Choroid plexus epithelial cell (primary cell): ENCODE data around the gene BCAR3.

Source experiments
- DNase-seq: peaks from one replicate; pipeline ENCODE4 v3.0.0-alpha.2; 2010; ENCODE audit warnings: low read depth
- H3K4me3 ChIP-seq: 2 replicates; pipeline ENCODE4 v1.5.1; 2011; ENCODE audit warnings: low read depth, mild to moderate bottlenecking, control low read depth, low read length, moderate library complexity
- TF ChIP-seq, protein P1 (sequence below): conservative IDR thresholded peaks from 2 replicates; pipeline ENCODE4 v1.5.1; 2011; ENCODE audit warnings: low read depth, mild to moderate bottlenecking, control low read depth, inconsistent platforms, low read length, moderate library complexity

Gene BCAR3

DNA sequence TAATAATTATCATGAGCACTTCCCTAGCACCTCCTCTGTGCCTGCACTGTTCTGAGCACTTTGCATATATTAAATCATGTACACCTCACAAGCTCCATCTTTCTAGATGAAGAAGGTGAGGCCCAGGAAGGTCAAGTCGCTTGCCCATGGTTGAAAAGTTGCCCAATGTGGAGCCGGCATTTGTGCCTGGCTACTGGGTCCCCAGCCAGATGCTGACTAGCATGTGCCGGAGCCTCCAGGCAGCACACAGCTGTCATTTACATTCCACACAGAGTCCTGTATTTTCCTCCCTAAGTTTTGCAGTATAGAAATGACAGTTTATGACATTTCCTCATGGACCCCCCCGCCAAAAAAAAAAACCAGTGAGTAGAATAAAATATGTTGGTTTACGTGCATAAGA, 94.3 kb downstream of the BCAR3 start:
- TF ChIP-seq, protein P1, sequence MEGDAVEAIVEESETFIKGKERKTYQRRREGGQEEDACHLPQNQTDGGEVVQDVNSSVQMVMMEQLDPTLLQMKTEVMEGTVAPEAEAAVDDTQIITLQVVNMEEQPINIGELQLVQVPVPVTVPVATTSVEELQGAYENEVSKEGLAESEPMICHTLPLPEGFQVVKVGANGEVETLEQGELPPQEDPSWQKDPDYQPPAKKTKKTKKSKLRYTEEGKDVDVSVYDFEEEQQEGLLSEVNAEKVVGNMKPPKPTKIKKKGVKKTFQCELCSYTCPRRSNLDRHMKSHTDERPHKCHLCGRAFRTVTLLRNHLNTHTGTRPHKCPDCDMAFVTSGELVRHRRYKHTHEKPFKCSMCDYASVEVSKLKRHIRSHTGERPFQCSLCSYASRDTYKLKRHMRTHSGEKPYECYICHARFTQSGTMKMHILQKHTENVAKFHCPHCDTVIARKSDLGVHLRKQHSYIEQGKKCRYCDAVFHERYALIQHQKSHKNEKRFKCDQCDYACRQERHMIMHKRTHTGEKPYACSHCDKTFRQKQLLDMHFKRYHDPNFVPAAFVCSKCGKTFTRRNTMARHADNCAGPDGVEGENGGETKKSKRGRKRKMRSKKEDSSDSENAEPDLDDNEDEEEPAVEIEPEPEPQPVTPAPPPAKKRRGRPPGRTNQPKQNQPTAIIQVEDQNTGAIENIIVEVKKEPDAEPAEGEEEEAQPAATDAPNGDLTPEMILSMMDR: no peak
- H3K4me3 ChIP-seq: no peak overlapping the region
- no peak for DNase-seq

DNA sequence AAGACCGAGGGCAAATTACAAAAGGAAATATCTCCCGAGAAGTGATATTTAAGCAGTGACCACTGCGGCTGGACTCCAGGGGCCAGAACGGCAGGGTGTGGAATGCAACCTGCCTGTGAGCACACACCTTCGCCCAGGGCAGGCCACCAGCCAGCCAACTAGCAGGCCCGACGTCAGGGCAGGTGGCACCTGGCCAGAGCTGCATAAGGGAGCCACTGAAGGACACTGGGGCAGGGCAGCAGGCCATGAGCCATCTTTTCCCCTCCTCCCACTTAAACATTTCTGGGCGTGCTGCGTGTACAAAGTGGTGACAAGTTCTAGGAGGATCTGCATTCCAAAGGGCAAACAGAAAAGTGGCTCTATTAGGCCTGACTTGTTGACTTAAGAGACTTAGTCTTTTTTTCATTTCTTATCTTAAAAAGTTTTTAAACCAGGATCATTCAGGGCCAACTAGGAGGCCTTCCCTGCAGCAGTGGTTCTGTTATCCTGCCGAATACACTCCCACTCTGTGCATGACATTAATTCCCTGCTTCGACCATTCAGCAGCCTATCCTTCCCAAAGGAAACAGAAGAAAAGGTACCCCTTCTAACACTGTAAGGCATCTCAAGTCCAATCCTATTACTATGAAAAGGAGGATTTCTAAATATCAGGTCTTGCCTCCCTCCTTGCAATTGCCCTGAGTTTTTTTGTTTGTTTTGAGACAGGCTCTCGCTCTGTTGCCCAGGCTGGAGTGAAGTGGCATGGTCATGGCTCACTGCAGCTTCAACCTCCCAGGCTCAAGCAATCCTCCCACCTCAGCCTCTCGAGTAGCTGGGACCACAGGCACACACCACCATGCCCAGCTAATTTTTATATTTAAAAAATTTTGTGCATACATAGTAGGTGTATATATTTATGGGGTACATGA, 96.3 kb downstream of the BCAR3 start:
- TF ChIP-seq, protein P1: no peak
- peak; percentile 61 for DNase-seq
- no peak overlapping the region for H3K4me3 ChIP-seq

DNA sequence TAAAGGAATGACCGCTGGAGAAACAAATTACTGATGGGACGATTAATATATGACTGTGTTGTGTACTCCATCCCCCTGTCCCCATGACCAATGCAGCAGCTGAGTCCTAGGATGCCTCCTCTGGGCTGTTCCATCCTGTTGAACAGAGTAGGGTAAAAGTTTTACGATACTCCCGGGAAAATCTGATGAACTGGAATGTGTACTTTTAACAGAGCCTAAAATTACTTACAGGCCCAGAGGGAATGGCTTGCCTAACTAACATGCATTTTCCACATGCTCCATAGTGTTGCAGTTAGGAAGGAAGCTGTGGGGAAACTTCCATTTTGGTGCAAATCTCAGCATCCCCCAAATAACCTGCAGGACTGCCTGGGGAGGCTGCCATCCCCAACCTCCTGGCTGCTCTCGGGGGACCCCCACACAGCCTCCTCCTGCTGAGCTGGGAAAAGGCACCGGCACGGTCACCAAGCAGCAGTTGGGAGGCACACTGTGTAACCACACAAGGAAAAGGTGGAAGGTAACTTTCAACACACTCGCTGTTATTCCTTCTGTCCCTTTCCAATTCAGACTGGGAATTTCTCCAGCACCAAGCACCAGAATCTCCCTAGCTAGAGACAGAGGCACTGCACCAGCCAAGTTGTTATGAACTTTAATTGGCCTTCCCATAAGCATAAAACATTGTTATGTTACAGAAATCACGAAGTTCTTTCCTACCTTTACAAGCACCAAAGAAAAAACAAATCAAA, 97.2 kb downstream of the BCAR3 start:
- no peak overlapping the region for H3K4me3 ChIP-seq
- DNase-seq: no peak
- TF ChIP-seq, protein P1: peak; percentile 15

DNA sequence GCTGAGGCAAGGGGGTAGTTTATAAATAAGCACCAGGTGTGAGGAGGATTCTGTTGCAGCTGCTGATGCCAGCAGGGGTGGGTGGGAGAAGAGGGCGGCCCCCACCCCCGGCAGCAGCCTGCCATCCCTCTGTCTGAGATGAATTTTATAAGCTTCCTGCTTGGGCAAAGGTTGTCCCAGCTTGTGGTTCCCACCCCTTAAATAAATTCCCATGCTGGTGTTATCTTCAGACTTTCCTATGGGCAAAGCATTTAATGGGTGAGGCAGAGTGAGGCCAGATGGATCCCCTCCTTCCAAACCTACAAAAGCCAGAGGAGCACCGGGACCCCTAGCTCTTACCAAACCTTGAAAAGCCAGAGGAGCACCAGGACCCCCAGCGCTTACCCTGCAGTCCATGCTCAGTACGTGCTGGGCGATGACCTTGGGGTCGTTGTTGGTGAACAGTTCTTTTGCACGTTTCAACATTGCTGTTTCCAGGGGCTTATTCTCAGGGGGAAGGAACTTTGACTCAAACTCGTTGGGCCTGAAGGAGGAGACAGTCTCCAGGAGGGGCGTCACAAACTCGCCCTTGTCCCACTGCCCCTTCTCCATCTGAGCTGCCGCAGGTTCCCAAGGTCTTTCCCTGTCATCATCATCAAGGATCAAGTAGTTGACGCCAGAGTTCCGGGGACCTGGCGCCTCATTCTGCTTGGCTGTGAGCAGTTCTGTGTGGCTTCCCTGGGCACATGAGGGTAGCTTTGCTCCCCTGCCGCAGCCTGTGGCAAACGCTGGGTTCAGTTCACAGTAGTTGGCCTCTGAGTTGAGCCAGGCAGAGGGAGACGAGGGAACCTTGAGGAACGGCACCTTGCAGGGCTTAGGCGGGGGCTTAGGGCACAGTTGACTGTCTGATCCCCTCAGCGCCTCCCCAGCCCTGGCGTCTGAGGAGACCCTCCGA, 99.5 kb downstream of the BCAR3 start:
- TF ChIP-seq, protein P1: no peak
- H3K4me3 ChIP-seq: no peak overlapping the region
- DNase-seq: no peak

DNA sequence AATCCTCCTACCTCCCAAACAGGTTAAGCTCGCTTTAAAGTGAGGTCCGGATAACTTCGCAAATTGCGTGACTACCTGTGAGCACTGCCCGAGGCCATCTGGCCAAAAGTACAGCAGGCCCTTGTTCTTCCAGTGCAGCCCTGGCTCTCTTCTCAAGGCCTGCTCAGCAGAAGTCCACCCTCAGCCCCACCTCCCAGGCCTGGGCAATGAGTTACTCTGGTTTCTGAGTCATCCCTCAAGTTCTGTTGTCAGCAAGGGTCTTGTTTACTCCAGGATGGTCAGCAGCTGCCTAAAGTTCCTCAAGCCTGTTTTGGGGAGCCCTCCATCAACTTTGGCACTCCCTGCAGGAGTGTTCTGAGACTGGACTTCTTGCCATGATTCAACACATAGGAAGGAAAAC, 101.7 kb downstream of the BCAR3 start:
- H3K4me3 ChIP-seq: no peak overlapping the region
- TF ChIP-seq, protein P1: no peak
- peak; percentile 93 for DNase-seq

DNA sequence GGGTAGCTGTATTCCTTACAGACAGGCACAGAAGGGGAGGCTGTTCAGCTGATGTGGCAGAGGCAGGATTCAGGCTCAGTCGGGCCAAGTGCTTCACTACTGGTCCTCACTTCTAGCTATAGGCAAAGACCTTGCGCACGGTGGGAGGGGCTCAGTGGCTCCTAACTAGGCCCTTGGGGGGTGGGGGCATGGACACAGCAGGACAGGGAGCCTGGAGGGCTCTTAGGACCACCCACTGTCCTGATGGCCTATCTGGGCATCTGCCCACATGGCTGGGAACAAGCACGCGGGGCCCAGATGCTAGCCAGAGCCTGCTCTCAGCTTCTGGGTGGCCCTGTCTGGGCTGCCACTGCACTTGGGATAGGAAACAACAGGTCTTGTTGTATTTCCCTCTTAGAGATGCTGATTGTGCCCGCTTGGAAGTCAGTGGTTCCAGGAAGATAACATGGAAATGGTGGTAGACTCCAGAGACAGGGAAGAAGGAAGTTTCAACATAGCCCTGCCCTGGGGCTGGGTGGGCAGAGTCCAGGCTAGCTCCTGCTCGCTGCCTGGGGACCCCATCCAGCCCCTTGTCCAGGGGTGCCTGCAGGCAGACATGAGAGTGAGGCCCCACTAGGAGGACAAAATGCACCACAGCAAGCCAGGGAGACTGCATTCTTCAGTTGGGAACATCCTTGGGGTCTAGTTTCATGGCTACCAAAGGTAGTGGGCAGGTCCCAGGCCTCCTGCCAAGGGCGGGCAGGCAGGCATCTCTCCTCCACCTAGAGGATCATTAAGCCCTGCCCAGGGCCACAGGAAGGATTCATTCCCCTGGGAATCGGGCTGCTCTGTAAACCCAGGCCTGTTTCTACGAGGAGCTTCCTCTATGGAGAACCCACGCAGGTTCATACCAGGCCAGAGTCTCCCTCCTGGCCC, 102.5 kb downstream of the BCAR3 start:
- no peak overlapping the region for H3K4me3 ChIP-seq
- DNase-seq: no peak
- TF ChIP-seq, protein P1: no peak
